Activated naive CD4-positive, alpha-beta T cell treated with anti-CD3 and anti-CD28 coated beads, Interleukin-2, amount 50 U/mL, for 16 hours (primary cell): Measurements from ENCODE around the gene CRYZ.
"Not testable (repeated sequence)": the region's sequence is repeated elsewhere in the genome, so short reads cannot be mapped to it uniquely, and the experiment has no call there.

Experiments
- DNase-seq: peaks from one replicate; pipeline ENCODE4 v3.0.0-alpha.2; 2020

The CRYZ gene

DNA sequence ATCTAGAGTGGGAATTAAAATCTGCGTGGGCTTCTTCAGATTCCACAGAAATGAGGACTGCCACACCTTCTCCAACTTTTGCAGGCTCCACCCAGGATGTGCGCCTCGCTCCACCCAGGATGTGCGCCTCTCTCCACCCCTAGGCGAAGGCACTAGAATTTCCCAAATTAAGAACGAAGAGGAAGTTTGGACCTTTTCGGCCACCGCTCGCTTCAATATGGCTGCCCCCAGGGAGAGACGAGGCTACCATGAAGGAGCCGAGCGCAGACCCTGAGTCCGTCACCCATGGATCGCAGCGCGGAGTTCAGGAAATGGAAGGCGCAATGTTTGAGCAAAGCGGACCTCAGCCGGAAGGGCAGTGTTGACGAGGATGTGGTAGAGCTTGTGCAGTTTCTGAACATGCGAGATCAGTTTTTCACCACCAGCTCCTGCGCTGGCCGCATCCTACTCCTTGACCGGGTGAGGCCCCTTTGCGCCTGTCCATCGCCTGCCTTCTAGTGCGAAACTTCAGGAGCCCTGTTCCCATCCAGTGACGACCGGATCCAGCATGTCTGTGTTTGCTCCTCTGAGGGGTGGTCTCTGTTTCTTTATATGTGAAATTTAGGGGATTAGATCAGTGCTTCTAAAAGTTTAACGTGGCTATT is at the start of gene CRYZ, which contains the start of gene TYW3:
TSS of gene CRYZ (minus strand) at position 91 of the 644 bp plus-strand sequence. CDS start 8,229 bp downstream, outside the sequence.
TSS of gene TYW3 (plus strand) at position 193 of the 644 bp plus-strand sequence. CDS start at position 286, 93 bp downstream.
- peak; percentile 84 for DNase-seq

- DNase-seq = no peak
Observed at GRCh38 chr1:74780594-74780993, 47.7 kb upstream of the CRYZ start.

DNA sequence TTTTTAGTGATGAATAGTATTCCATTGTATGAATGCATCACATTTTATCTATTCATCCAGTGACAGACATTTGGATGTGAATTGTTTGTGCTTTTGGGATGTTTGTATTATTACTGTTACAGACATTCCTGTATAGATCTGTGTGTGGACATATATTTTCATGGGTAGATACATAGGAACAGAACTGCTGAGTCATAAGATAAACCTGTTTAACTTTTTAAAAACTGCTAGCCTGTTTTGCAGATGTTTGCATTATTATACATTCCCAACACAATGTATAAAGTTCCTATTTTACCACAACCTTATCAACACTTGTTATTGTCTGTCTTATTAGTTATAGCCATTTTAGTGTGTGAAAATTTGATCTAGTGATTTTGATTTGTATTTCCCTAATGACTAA is 46.9 kb upstream of the CRYZ start:
- no peak for DNase-seq

GRCh38 chr1:74777525-74777924 is 44.7 kb upstream of the CRYZ start:
- DNase-seq = no peak

DNA sequence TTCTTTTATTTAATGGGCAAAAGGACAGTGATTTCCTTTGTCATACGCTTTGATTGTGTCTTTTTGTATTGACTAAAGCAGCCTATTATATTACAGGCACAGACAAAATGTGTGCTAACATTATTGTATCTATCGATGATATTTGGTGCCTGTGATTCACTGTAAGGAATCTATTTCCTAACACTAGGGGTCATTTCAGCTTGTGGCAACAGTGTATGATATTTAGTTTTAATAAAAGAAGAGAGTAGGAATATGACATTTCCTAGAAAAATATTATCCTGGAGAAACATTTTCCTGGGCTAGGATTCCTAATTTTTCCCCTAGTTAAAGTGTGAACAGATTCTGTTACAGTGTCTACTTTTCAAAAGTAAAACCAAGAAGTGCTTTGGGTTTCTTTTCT is 42.9 kb upstream of the CRYZ start:
- DNase-seq = no peak

DNA sequence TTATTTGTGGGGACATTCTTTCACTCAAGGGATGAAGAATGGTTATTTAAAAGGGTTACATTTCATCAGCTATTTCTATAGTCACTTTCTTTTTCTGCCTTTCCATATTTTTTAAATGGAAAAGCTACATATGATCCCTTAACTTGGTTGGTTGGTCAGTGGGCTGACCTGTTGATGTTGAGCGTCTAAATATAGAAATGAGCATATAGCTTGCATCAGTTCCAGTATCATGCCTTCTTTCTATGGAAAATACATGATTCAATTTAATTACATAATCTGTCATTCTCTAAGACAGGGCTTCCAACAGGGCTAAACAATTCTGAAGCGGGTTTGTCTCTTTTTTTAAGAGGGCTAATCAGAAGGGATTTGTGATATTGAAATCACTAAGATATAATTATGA is 40.7 kb upstream of the CRYZ start:
- no peak for DNase-seq

DNA sequence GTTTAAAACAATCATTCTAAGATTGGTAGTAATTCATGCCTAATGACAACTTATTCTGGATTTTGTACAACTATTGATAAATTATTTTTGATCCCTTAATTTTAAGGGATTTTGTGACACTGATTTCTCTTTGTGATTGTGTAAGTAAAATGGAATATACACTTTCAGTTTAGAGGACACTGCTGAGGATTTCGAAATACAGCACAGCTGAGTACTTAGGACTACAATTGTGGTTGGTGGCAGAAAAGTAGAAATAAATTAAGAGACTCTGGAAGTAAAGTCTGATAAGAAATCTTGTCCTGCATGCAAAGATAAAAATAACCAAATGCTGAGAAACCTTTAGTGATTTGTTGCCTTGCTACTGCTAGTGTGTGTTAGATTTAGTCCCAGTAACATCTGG is 40.1 kb upstream of the CRYZ start:
- no peak for DNase-seq

DNA sequence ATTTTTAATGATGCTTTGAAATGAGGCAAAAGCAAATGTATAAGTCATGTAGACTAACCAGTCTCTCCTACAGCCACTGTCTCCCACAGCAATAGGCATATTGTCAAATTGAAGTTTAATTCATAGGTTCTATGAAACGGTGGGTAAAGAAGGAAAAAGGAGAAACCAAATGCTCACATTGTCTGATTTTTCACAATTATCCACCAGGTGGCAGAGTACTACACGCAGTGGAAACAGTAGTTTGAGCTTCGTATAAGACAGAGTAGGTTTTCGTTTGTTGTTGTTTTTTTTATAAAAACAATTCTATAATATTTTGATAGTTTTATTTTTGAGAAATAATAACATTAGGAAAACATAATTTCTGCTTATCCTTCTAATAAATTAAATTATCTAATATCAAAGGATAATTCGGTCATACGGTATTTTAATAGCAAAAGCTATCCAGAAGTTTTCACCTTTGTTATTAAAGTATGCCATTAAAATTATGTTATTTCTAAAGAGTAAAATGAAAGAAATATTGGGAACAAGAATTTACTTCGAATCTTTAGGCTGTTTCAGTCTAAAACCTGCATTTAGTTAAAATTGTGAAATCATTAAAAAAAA is 39.2 kb upstream of the CRYZ start:
- no peak for DNase-seq

DNA sequence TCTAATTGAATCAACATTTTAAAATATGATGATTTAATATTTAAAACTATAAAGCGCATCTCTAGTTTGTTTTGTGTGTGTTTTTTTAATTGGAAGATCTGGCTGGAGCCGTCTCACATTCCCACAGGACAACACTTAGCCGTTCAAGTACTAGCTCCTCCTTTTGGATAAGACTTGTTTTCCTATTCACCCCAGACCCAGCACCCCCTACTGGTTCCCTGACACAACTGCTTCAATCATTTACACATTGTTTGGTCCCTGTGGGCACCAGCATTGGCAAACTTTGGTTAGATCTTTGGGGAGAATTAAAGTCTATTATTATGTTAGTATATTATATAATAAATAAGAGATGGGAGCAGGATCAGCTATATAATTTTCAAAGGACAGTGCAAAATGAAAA is 34.6 kb upstream of the CRYZ start:
- no peak for DNase-seq

GRCh38 chr1:74766579-74766978 is 33.7 kb upstream of the CRYZ start:
- DNase-seq = no peak

DNA sequence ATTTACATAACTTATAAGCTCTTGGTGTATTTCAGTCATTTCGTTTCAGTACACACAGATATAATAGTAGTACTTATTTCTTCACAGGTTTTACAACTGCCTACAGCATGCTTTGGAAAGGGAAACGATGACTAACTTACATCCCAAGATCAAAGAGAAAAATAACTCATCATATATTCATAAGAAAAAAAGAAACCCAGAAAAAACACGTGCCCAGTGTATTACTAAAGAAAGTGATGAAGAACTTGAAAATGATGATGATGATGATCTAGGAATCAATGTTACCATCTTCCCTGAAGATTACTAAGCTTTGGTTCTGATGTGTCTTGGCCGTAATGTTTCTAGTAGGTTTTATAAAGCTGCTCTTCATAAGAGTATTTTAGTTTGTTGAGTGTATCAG is 31.0 kb upstream of the CRYZ start:
- no peak for DNase-seq

DNA sequence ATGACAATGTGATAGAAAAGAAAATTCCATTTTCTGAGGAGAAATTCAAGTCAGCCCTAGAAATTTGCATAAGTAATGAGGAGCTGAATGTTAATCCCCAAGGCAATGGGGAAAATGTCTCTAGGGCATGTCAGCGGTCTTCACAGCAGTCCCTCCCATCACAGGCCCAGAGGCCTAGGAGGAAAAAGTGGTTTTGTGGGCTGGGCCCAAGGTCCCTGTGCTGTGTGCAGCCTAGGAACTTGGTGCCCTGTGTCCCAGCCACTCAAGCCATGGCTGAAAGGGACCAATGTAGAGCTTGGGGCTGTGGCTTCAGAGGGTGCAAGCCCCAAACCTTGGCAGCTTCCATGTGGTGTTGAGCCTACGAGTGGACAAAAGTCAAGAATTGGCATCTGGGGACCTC is 23.8 kb upstream of the CRYZ start:
- not testable (repeated sequence) for DNase-seq

- DNase-seq = no peak
Observed at GRCh38 chr1:74755475-74755874, 22.6 kb upstream of the CRYZ start.

GRCh38 chr1:74753104-74753503 is 20.3 kb upstream of the CRYZ start:
- no peak for DNase-seq

DNA sequence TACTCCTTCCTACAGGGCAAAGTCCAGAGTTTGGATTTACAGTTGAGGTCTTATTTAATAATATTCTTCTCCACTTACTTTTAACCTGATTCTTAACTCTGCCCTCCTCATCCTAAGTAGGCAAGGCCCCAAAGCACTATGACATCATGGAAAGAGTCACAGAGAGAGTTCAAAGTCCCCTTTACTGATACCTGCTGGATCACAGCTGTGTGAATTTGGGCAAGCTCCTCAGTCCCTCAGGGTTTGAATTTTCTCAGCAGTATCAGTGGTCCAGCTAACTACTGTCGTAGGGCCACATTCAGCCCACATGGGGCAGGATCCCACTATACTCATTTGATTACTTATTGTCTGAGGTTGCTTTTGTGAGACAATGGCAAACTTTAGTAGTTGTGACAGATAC is 16.1 kb upstream of the CRYZ start:
- DNase-seq = no peak

GRCh38 chr1:74745247-74745646 is 12.4 kb upstream of the CRYZ start:
- not testable (repeated sequence) for DNase-seq

- DNase-seq = not testable (repeated sequence)
Observed at GRCh38 chr1:74740307-74740980, 7.6 kb upstream of the CRYZ start.

GRCh38 chr1:74737333-74737732 is 4.5 kb upstream of the CRYZ start:
- no peak for DNase-seq

- peak; percentile 23 for DNase-seq
Observed at GRCh38 chr1:74733604-74734484, 994 bp upstream of the CRYZ start.

DNA sequence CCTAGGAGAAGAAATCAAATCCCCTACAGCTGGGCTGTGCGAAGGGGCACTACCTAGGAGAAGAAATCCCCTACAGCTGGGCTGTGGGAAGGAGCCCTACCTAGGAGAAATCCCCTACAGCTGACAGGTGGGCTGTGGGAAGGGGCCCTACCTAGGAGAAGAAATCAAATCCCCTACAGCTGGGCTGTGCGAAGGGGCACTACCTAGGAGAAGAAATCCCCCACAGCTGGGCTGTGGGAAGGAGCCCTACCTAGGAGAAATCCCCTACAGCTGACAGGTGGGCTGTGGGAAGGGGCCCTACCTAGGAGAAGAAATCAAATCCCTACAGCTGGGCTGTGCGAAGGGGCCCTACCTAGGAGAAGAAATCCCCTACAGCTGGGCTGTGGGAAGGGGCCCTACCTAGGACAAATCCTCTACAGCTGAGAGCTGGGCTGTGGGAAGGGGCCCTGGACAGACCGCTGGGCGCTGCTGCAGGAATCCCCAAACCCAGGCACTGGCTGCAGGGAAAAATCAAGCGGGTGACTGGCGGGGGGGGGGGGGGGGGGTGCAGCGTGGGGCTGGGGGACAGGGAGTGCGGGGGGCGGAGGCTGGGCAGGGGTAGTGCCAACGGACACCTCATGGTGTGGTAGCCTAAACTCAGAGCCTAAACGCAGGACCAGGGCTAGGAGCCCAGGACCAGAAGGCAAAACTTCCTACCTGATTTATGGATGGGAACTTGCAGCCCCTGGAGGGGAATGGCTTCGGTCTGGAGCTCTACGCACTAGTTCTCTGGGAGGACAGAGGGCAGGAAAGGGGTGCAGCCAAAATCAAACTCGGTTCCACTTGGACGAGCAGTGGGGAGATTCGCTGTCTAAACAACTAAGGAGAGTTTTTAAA is 541 bp downstream of the CRYZ start:
- DNase-seq = not testable (repeated sequence)

- no peak for DNase-seq
Observed at GRCh38 chr1:74731399-74732052, 1.3 kb downstream of the CRYZ start.
